Measurements from ENCODE around the gene KIAA0513.

Gene KIAA0513

GRCh38 chr16:85018529-85019236, 8.9 kb upstream of the KIAA0513 start:
- in situ Hi-C loops (cut with HindIII; ENCODE audit: low pct_ligation_motif_present, low sequenced_read_pairs) = no loop called here
- H3K27ac ChIP-seq = no peak overlapping the region
- no peaks in the 10 kb centered on the region for H3K27me3 ChIP-seq (replicated peaks)
- no peak overlapping the region for H3K4me3 ChIP-seq (ENCODE audit: low read depth, low read length)
- DNase-seq = no peak
- TF ChIP-seq CTCF (IDR thresholded peaks at IDR 0.05; ENCODE audit: low read depth, low read length, missing control alignments) = no peak
- no peaks in the 10 kb centered on the region for H3K36me3 ChIP-seq (replicated peaks)

GRCh38 chr16:85019659-85020245, 7.8 kb upstream of the KIAA0513 start:
- H3K4me3 ChIP-seq (ENCODE audit: low read depth, low read length) = no peak overlapping the region
- H3K27ac ChIP-seq = no peak overlapping the region
- DNase-seq = no peak
- in situ Hi-C loops (cut with HindIII; ENCODE audit: low pct_ligation_motif_present, low sequenced_read_pairs) = no loop called here
- no peak for TF ChIP-seq CTCF (IDR thresholded peaks at IDR 0.05; ENCODE audit: low read depth, low read length, missing control alignments)
- no peaks in the 10 kb centered on the region for H3K27me3 ChIP-seq (replicated peaks)
- H3K36me3 ChIP-seq (replicated peaks) = no peaks in the 10 kb centered on the region

GRCh38 chr16:85025781-85026653, 1.6 kb upstream of the KIAA0513 start:
- Histone ChIP-seq H3K27me3 (replicated peaks) (no peaks in the 10 kb centered on the region), H3K36me3 (replicated peaks) (no peaks in the 10 kb centered on the region), H3K27ac (no peak overlapping the region), H3K4me3 (ENCODE audit: low read depth, low read length) (no peak overlapping the region)
- in situ Hi-C loops (cut with HindIII; ENCODE audit: low pct_ligation_motif_present, low sequenced_read_pairs) = no loop called here
- no peak for TF ChIP-seq CTCF (IDR thresholded peaks at IDR 0.05; ENCODE audit: low read depth, low read length, missing control alignments)
- no peak for DNase-seq

GRCh38 chr16:85026703-85027102, 892 bp upstream of the KIAA0513 start:
- no peaks in the 10 kb centered on the region for H3K36me3 ChIP-seq (replicated peaks)
- no peaks in the 10 kb centered on the region for H3K27me3 ChIP-seq (replicated peaks)
- in situ Hi-C loops (cut with HindIII; ENCODE audit: low pct_ligation_motif_present, low sequenced_read_pairs) = no loop called here
- no peak for DNase-seq
- H3K4me3 ChIP-seq (ENCODE audit: low read depth, low read length) = peak overlapping the region; percentile 76
- H3K27ac ChIP-seq = no peak overlapping the region
- no peak for TF ChIP-seq CTCF (IDR thresholded peaks at IDR 0.05; ENCODE audit: low read depth, low read length, missing control alignments)

- DNase-seq = no peak
- Histone ChIP-seq H3K36me3 (replicated peaks) (no peaks in the 10 kb centered on the region), H3K27ac (no peak overlapping the region), H3K27me3 (replicated peaks) (no peaks in the 10 kb centered on the region), H3K4me3 (ENCODE audit: low read depth, low read length) (peak overlapping the region; percentile 71)
- TF ChIP-seq CTCF (IDR thresholded peaks at IDR 0.05; ENCODE audit: low read depth, low read length, missing control alignments) = peak; percentile 33
- in situ Hi-C loops (cut with HindIII; ENCODE audit: low pct_ligation_motif_present, low sequenced_read_pairs) = no loop called here
Observed at GRCh38 chr16:85027958-85028684, 526 bp downstream of the KIAA0513 start.
